Heart left ventricle (tissue), 13 donors: ENCODE results near the gene MYBPC2.

ENCODE experiments used
- CTCF ChIP-seq, 12 donors: fragments of 200-600 bp; sonication (generic) in 4 of 12; IDR thresholded peaks; one replicate each; pipeline versions ENCODE4 v1.5.0 to v1.8.0; 2018 to 2022; ENCODE audit warnings: antibody characterized with exemption in 12 of 12, mild to moderate bottlenecking in 5 of 12
- POLR2A ChIP-seq, 2 donors: fragments of 450-650 bp; IDR thresholded peaks; one replicate each; pipeline ENCODE4 v1.6.1; 2017; ENCODE audit warnings: antibody characterized with exemption in 2 of 2, mild to moderate bottlenecking in 2 of 2, moderate library complexity in 2 of 2
- donor health status: ischemic (EF 13 %, LVEDD 7.1; RV severe dilation, severe dysfunction).
- donor health status: DM: no; HTN: yes; CAD: no.
- donor health status: DM: no; HTN: no; CAD: no.
- donor health status: ischemic (EF 25% LVEDD 6.9; RV normal size, moderate dysfunction).
- donor health status: ischemic (EF 25% LVEDD 5.7; RV mildly dilated, moderate dysfunction).
- donor health status: ischemic (EF 35%, LVEDD 5.7; RV mildly dilated, moderate dysfunction).
- donor health status: nonischemic (EF 11% LVEDD 7.7; RV severe dilation, severe dysfunction).
- donor health status: DM: yes; HTN: yes; CAD: no.
- donor health status: PGD.
- donor health status: ischemic (EF 29% LVEDD 5.4; RV normal size, mild dysfunction).
- donor health status: nonischemic (EF 23%, LVEDD 6.1; RV moderate dilation, normal function).

- no peak for TF ChIP-seq CTCF (IDR thresholded peaks at IDR 0.05)
- no peak for TF ChIP-seq POLR2A (IDR thresholded peaks at IDR 0.05)
Observed at GRCh38 chr19:50507376-50507775, 74.7 kb downstream of the MYBPC2 start.
